Ramos (cell line): Measurements from ENCODE around the gene ACTN3.
"Not testable (repeated sequence)": the region's sequence is repeated elsewhere in the genome, so short reads cannot be mapped to it uniquely, and the experiment has no call there.

Experiments
- in situ Hi-C: fragments of 300-500 bp; cut with MboI; formaldehyde crosslinking; loops from one replicate; pipeline ENCODE4 v1.14.3; 2022; ENCODE audit warnings: low sequenced_read_pairs; ENCODE audit not compliant: unreplicated experiment

The ACTN3 gene

DNA sequence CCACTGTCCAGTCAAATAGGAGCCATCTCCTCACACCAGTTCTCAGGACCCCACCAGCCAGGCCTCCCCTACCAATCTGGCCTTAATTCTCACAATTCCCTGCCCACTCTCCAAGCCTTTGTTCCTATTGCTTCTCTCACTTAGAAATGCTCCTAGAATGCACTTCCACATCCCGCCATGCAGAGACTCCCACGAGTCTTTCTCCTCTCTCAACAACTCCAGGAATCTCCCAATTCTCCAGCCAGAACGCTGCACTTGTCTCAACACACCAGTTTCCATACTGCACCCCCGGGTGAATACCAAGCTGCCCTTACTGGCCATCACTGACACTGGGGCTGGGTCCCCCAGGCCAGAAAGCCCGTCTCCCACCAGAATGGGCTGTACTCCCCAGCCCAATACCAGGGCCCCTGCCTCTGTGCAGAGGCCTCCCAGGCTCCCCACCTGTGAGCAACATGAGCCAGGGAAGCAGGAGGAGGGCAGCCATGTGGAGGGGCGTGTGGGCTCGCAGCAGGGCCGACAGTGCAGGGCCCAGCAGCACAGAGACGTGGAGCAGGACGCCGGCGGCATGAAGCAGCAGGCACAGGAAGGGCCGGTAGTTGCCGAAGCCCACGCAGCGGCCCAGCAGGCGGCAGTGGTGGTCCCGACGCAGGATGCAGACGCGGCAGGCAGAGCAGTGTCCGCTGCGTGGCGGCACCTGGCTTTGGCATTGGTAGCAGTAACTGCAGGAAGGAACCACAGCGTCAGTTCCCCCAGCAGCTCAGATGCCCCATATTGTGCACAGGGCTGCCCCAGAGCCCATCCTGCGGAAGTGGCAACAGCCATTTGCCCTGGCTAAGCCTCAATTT lies 3.2 kb upstream of the ACTN3 start:
- in situ Hi-C loops, result no loop called here

DNA sequence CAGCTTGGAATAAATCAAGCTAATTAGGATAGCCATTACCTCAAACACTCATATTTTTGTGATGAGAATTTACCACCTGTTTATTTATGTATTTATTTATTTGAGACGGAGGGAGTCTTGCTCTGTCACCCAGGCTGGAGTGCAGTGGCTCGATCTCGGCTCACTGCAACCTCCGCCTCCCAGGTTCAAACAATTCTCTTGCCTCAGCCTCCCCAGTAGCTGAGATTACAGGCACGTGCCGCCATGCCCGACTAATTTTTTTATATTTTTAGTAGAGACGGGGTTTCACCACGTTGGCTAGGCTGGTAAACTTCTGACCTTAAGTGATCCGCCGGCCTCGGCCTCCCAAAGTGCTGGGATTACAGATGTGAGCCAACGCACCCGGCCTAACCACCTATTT lies 1.8 kb upstream of the ACTN3 start:
- in situ Hi-C loops, result not testable (repeated sequence)

DNA sequence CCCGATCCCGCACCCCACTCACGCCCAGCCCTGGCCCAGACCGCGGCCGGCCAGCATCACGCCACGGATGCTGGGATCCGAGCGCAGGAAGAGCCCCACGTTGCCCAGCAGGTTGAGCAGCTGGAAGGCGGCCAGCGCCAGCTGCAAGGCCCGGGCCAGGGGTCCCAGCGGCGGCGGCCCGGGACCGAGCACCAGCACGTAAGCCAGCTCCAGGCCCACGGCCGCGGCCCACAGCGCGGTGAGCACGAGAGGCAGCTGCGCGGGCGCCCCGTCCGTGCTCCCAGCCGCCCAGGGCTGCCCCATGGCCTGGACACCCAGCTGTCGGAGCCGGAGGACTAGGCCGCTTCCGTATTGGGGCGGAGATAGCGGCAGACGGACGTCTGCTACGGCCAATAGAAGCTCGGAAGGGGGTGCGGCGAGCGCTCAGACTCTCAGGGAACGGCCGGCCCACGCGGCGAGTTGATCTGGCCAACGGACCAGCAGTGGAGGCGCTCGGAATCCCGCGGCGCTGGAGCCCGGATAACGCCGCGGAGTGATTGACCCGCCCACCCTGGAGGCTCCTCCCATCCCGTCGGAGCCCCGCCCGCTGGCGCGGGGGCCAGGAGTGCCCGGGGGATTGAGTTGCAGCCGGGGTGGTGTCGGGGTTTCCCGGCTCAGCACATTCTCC lies 869 bp upstream of the ACTN3 start, which contains the start of gene ZDHHC24:
ZDHHC24 (minus strand) TSS at position 348 of the 667 bp plus-strand sequence; CDS start at position 303, 45 bp downstream.
- in situ Hi-C loops, result no loop called here

DNA sequence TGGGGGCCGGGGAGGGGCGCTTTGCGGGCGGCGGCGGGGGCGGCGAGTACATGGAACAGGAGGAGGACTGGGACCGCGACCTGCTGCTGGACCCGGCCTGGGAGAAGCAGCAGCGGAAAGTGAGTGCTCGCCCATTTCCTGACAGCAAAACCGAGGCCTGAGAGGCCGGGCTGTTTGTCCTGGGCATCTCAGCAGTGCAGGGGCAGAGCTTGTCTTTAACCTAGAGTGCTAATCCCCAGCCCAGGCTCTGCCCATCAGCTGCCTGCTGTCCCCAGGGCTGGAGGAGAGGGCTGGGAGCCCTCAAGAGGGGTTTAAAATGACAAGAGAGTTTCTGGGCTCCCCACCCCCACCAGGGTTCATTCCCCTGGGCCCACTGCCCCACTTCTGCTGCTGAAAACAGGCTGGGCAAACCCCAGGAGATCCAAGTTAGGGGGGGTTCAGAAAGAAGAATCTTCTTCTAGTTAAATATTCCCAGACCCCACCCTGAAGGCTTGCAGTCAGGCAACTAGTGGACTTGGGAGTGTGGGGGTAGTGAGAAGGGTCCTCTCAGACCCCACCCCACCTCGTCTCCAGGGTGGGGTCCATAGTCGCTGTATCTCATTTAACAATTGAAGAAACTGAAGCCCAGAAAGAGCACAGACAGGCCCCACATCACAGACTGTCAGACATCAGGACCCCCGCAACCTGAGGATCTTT lies 411 bp downstream of the ACTN3 start:
- in situ Hi-C loops, result no loop called here

DNA sequence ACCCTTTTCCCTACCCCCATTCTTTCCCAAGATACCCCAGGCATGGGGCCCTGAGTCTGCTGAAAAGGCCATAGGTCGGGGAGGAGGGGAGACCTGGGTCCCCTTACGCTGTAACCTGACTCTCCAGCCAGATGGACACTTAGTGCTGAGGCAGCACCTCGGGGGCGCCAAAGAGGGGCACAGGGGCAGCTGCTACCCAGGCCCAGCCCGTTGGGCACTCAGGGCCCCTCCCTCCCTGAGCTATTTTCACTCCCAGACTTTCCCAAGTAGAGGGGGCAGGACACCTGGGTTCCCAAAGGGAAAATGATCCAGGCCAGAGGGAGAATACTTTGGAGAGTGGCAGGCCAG lies 933 bp downstream of the ACTN3 start:
- in situ Hi-C loops, result no loop called here

DNA sequence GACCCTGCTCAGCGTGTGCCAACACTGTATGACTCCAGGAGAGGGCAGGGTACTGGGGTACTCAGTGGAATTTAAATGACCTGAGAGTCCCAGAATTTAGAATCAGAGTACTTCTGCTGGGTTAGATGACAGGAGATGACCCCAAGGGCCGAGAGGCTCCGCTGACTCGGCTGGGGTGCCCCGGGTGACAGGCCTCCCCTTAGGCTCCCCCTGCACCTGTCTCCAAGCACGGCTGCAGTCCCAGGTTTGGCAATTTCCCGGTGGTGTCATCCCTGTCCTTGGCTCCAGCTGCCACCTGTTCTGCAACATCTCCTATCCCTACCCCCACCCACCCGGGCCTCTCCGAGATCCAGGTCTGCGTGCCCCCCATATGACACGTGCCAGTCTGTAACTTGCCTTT lies 1.3 kb downstream of the ACTN3 start:
- in situ Hi-C loops, result no loop called here

DNA sequence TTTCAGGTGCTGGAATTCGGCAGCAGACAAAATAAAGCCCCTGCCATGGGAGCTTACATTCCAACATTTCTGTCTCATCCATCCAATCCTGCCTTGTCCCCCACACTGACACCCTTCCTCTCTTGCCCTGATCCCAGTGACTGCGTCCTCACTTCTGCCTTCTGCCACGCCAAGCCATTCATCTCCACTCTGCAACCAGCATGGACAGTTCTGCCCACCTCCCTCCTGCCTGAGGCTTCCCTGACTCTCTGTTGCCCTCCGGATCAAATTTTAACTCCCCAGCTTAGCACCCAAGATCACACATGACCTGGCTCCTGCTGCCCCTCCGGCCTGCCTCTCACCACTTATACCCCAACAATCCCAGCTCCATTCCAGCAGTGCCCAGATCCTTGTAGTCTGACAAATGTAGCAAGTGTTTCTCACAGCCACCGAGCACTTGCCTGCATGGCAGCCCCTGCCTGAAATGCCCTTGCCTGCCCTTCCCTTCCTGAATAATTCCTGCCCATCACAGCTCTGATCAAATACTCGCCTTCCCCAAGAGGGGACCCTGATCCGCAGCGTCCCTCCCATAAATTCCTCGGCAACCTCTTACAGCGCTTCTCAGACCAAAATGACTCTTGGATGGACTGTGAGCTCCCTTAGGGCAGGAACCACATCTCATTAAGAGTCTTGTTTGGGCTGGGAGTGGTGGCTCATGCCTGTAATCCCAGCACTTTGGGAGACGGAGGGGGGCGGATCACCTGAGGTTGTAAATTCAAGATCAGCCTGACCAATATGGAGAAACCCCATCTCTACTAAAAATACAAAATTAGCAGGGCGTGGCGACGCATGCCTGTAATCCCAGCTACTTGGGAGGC lies 2.3 kb downstream of the ACTN3 start:
- in situ Hi-C loops, result no loop called here

DNA sequence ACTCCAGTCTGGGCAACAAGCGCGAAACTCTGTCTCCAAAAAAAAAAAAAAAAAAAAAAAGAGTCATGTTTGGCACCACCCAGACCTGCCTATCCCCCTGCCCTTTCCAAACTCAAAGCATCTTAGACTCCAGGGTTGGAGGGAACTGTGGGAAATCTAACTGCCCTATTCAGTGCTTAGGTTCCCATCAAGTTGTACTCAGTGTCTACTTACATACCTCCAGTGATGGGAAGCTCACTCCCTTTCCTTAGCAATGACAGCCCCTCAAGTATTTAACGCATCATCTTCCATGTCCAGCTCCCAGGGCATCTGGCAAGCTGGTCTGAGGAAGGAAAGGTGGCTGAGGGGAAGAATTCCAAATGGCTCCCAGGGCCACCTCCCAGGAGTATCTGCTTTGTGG lies 3.0 kb downstream of the ACTN3 start:
- in situ Hi-C loops, result no loop called here

DNA sequence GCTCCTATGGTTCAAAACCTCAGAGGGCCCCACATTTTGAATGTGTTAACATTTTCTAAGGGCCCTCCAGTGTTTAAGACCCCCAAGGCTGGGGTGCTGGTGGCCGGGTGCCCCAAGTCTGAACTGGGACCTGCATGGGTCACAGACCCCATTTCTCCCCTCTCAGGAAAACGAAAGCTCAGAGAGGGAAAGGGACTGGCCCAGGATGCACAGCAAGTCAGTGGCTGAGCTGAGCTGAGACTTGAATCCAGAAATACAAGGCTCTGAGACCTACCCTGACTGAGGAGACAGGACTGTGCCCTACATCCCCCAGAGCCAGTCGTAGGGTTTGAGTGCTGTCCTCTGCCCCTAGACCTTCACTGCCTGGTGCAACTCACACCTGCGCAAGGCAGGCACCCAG lies 4.2 kb downstream of the ACTN3 start:
- in situ Hi-C loops, result no loop called here

DNA sequence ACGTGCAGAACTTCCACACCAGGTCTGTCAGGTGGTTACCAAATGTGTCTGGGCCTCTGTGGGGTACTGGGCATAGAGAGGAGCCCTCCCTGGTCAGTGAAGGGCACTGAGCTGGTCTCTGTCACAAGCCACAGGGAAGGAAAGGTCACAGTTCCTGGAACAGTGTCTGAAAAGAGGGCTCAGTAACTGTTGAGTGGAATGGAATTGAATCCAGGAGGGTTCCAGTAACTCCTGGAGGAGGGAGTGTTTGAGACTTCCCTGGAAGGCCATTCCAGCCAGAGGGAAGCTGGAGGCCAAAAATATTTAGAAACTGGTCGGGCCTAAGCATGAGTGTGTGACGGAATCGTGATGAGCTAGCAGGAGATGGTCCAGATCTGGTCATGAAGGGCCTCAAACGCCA lies 7.9 kb downstream of the ACTN3 start:
- in situ Hi-C loops, result no loop called here

DNA sequence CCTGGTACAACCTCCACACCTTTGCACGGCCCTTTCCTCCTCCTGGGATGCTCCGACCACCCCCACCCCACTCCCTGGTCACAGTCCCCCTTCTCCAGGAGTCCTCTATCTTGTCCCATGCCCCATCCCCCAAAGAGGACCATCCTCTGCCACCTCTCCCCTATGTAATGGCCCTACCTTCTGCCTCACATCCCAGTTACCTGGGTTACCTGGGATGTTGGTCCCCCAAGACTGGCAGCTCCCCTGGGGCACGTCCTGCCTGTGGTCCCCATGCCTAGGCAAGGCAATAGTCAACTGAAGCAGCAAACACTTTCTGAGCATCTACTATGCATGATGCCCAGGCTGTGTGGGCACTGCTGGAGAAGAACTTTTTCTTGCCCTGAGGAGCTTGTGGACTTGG lies 8.7 kb downstream of the ACTN3 start:
- in situ Hi-C loops, result no loop called here

DNA sequence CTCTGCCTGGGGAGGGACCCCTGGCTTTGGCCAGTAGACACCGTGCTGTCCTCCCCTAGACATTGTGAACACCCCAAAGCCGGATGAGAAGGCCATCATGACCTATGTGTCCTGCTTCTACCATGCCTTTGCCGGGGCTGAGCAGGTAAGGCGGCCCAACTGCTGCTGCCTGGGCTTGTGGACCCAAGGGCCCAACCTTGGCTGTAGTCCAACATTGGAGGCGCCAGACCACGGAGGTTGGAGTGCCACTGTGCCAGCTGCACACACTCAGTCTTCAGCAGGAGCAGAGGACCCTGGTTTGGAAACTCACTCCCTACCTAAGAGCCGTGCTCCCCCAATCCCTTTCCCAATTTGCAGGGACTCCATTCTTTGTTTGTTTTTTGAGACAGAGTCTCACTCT lies 9.4 kb downstream of the ACTN3 start:
- in situ Hi-C loops, result no loop called here

DNA sequence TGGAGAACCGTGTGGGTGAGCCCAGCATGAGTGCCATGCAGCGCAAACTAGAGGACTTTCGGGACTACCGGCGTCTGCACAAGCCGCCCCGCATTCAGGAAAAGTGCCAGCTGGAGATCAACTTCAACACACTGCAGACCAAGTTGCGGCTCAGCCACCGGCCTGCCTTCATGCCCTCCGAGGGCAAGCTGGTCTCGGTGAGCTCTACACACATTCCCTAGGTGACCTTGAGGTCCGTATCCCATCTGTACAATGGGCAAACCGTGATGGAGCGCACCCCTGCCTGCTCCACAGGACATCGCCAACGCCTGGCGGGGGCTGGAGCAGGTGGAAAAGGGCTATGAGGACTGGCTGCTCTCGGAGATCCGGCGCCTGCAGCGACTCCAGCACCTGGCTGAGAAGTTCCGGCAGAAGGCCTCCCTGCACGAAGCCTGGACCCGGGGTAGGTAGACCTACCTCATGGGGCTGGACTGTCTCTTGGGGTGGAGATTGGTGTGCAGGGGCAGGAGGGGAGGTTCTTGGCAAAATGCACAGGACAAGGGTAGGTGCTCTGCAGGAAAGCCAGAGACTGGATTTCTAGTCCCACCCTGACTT lies 11.1 kb downstream of the ACTN3 start:
- in situ Hi-C loops, result no loop called here

DNA sequence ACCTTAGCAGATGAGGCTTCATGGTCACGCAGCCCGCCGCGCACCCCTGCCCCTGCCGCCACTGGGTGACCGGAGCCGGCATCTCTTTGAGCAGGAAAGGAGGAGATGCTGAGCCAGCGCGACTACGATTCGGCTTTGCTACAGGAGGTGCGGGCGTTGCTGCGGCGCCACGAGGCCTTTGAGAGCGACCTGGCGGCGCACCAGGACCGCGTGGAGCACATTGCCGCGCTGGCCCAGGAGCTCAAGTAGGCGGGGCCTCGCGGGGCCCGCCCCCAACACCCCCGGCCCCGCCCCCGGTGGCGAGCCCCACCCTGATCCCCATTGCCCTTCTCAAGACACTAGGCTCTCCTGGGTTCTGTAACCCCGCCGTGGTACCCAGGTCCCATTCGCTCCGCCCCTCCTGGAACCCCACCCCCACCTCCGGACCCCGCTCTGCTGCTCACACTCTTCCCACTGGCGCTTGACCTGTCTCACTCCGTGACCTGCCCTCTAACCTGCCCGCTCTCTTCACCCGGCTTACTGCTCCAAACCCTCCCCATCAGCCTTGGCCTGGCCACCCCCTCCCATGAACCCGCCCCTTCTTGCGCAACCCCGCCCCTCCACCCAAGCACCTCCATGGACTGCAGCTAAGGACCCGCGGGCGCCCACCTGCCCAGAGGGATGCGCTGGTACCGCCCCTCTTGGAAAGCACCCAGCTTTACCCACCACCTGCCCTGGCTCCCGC lies 12.6 kb downstream of the ACTN3 start:
- in situ Hi-C loops, result no loop called here

DNA sequence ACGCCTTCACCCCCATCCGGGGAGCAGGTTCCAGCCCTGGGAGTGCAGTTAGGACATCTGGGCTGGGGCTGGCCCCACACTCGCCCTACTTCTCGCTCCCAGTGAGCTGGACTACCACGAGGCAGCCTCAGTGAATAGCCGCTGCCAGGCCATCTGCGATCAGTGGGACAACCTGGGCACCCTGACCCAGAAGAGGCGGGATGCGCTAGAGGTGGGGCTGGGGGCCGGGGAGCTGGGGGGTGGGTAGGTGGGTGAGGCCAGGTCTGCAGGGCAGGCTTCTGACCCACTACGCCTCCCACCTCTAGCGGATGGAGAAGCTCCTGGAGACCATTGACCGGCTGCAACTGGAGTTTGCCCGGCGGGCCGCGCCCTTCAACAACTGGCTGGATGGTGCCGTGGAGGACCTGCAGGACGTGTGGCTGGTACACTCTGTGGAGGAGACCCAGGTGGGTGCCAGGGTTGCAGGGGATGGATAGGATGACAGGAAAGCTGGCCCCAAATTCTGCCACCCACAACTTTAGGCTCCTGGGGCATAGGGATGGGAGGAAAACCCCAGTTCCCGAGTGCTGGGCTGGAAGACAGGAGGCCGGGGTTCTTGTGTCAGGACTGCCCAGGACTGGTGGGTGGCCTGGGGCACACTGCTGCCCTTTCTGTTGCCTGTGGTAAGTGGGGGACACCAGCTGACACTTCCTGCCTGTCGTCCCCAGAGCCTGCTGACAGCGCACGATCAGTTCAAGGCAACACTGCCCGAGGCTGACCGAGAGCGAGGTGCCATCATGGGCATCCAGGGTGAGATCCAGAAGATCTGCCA lies 13.4 kb downstream of the ACTN3 start:
- in situ Hi-C loops, result no loop called here

DNA sequence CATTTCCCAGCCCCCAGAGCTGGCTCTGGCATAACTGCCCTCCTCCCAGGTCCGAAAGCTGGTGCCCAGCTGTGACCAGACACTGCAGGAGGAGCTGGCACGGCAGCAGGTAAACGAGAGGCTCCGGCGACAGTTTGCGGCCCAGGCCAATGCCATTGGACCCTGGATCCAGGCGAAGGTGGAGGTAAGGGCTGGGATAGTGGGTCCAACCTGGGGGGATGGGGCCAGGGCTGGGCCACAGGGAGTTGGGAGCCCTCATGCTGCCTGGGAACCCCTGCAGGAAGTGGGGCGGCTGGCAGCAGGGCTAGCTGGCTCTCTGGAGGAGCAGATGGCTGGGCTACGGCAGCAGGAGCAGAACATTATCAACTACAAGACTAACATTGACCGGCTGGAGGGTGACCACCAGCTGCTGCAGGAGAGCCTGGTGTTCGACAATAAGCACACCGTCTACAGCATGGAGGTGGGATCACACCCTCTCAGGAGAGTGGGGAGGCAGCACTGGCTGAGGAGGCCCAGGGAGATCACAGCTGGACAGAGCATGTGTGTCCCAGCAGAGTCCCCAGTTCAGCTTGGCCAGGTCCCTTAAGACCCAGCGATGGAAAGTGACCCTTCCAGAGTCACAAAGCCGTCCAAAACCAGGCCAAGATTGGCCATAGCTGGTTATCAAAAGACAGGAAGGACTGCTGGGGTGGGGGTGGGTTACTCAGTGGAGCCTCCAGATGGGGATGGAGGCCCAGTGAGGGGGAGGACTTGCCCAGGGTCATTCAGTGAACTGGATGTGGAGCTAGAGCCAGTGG lies 14.7 kb downstream of the ACTN3 start:
- in situ Hi-C loops, result no loop called here

DNA sequence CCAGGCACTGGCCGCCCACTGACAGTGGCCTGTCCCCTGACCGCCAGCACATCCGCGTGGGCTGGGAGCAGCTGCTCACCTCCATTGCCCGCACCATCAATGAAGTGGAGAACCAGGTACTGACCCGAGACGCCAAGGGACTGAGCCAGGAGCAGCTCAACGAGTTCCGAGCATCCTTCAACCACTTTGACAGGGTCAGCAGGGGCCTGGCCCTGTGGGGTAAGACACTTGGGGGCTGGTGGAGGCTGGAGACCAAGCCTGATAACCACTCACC lies 15.2 kb downstream of the ACTN3 start:
- in situ Hi-C loops, result no loop called here

DNA sequence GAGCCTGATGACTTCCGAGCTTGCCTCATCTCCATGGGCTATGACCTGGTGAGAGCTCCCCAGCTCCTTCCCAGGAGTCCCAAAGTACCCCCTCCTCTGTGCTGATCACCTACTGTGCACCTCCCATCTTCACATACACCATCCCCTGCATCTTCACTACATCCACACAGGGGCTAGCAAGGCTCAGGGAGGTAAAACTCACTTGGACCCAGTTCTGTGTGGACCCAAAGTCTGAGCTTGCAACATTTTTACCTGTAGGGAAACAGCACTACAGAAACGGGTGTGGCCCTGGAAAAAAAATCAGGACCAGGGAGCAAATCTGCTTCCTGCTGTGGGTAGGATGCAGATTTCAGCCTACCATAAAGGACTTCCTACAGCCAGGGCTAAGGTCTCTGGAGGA lies 15.6 kb downstream of the ACTN3 start:
- in situ Hi-C loops, result no loop called here
